GM19455 (cell line): ENCODE results near the gene CHGA.

ENCODE experiments used
- ATAC-seq: cut with Tn5 transposase; IDR thresholded peaks from one replicate; pipeline ENCODE4 v1.9.1; 2021; ENCODE audit not compliant: unreplicated experiment

The CHGA gene

DNA sequence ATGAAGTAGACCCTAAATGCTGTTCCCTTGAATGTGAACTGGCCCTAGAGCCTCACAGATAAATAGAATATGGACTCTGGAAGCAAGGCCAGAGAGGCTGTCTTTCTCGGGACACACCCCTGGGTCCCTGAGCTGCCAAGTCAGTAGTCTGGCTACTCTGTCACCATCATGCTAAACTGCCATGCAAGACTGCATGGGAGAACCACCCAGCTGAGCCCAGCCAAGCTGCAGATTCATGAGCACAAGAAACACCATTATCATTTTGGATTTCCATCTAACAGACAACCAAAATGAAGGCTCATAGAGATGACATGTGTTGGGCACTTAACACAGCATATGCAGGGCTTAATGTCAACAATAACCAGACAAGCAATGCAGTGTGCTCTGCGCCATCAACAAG is 53.3 kb downstream of the CHGA start:
- ATAC-seq: no peak

DNA sequence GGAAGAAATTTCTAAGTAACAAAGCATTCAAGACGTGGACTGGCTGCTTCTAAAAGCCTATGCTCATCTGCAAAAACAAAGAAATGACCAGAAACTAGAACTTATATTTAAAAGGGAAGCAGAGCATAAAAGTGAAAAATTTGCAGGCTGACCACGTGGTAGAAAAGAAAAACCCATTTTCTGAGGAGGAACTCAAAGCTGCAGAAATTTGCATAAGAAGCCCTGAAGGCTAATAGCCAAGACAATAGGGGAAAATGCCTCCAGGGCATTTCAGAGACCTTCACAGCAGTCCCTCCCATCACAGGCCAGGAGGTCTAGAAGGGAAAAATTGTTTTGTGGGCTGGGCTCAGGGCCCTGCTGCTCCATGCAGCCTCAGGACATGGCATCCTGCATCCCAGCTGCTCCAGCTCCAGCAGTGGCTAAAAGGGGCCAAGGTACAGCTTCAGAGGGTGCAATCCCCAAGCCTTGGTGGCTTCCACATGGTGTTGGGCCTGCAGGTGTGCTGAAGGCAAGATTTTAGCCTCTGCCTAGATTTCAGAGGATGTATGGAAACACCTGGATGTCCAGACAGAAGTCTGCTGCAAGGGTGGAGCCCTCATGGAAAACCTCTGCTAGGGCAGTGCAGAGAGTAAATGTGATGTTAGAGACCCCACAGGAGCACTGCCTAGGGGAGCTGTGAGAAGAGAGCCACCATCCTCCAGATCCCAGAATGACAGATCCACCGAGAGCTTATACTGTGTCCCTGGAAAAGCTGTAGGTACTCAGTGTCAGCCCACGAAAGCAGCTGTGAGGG is 55.5 kb downstream of the CHGA start:
- ATAC-seq: no peak

DNA sequence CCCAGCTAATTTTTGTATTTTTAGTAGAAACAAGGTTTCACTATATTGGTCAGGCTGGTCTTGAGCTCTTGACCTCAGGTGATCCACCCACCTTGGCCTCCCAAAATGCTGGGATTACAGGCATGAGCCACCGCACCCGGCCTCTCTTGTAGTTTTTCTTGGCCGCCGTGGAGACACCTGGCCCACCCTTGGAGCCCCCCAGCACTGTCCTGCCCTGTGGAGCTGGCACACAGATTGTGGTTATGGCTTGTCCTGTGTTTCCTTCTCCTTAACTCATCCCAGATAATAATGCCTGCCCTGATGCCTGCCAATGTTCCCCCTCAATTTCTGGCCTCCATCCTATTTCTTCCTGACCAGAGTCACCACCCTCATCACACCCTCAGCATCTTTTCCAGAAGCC is 57.9 kb downstream of the CHGA start:
- no peak for ATAC-seq

DNA sequence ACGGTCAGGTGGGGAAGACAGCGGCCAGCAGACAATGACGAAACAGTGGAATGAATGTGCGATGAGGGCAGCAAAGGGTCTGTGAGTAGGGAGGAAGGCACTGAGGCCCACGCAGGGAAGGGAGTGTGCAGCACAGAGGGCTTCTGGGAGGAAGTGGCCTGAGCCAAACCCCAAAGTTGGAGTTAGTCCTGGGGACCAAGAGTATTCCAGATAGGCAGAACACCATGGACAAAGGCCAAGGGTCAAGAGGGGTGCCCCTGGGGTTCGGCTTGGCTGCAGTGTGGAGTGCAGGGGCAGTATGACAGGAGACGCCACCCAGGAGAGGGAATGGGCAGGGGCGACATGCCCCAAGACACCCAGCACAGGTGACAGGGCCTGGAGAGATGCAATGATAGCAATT is 58.8 kb downstream of the CHGA start:
- no peak for ATAC-seq

DNA sequence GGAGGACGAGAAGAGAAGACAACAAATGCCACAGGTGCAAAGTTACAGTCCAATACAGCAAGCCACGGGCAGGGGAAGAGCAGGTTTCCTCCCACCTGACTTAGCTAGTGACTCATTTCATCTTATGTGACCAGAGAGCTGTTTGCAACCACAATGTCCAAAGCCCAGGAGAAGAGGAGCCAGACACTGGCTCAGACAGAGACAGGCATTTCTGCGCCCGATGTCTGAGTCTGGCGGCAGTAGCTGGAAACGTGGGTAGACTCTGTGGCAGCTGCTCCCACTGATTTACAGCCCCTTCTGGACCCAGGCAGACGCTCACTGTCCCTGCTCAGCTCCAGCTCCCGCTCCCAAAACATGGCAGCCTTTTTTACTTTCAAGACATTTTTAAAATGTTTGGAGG is 60.0 kb downstream of the CHGA start:
- ATAC-seq: no peak

- no peak for ATAC-seq
Measured at GRCh38 chr14:92984082-92984788, 61.3 kb downstream of the CHGA start.
